ENCODE data around the gene SYS1.

- TF ChIP-seq CTCF (IDR thresholded peaks at IDR 0.05) (no peak), POLR2A (IDR thresholded peaks at IDR 0.05) (no peak), POLR2AphosphoS5 (IDR thresholded peaks at IDR 0.05) (no peak)
Observed at GRCh38 chr20:45368221-45368980, 5.4 kb downstream of the SYS1 start.
